Tibial artery (tissue), 4 donors: ENCODE data around the gene FBXL22.
A peak's percentile ranks its signal among the peaks of the same experiment; 100 is the strongest.

ENCODE experiments used
- DNase-seq, 2 donors: peaks; one replicate each; pipeline ENCODE4 v3.0.0-alpha.2; 2019
- H3K27ac ChIP-seq, 2 donors: fragments of 200-600 bp; sonication (generic) in 1 of 2; 1 replicate in 1 of 2; 2 replicates in 1 of 2; pipeline ENCODE4 v1.5.1; 2018 to 2019; ENCODE audit warnings: mild to moderate bottlenecking in 1 of 2
- H3K27me3 ChIP-seq, 2 donors: fragments of 200-600 bp; sonication (generic) in 1 of 2; one replicate each; pipeline versions ENCODE4 v1.5.1 to v1.6.0; 2016 to 2019
- H3K36me3 ChIP-seq, 3 donors: fragments of 200-600 bp; sonication (generic) in 2 of 3; one replicate each; pipeline ENCODE4 v1.5.1; 2016 to 2019; ENCODE audit warnings: mild to moderate bottlenecking in 2 of 3
- H3K4me1 ChIP-seq, 4 donors: fragments of 200-600 bp; sonication (generic) in 2 of 4; 1 replicate in 3 of 4; 2 replicates in 1 of 4; pipeline ENCODE4 v1.5.1; 2016 to 2019
- H3K4me3 ChIP-seq, 2 donors: fragments of 200-600 bp; sonication (generic) in 1 of 2; 1 replicate in 1 of 2; 2 replicates in 1 of 2; pipeline ENCODE4 v1.5.1; 2018 to 2019; ENCODE audit warnings: mild to moderate bottlenecking in 2 of 2
- H3K9me3 ChIP-seq, 3 donors: fragments of 200-600 bp; sonication (generic) in 1 of 3; one replicate each; pipeline ENCODE4 v1.5.1; 2016 to 2019
- CTCF ChIP-seq, 2 experiments: fragments of 200-600 bp in 1 of 2; fragments of 450-650 bp in 1 of 2; IDR thresholded peaks; one replicate each; pipeline ENCODE4 v1.5.1; 2017 to 2019; ENCODE audit warnings: antibody characterized with exemption in 2 of 2, mild to moderate bottlenecking in 1 of 2, moderate library complexity in 1 of 2
- intact Hi-C: fragments of 100-400 bp; cut with DNase I; formaldehyde crosslinking; loops from one replicate; pipeline ENCODE4 v1.15.0; 2023; ENCODE audit warnings: low total_unique reads

The FBXL22 gene

GRCh38 chr15:63601704-63602185, 4.6 kb downstream of the FBXL22 start:
- intact Hi-C loops: loop anchor here (2.0 to 10.0 kb wide), 3 partner anchors 113 to 463 kb away; no protein-coding TSS in a partner anchor
- no peak for DNase-seq
- H3K9me3 ChIP-seq: no peaks in the 10 kb centered on the region
- peak overlapping the region; percentile 85 to 89 for H3K27ac ChIP-seq
- H3K4me1 ChIP-seq: peaks cover 0 to 71% (median 34%) of the 10 kb centered on the region in 4 donors
- peaks cover 0 to 15% (median 0%) of the 10 kb centered on the region in 3 donors for H3K36me3 ChIP-seq
- TF ChIP-seq CTCF (IDR thresholded peaks at IDR 0.05): no peak
- no peaks in the 10 kb centered on the region for H3K27me3 ChIP-seq
- peak overlapping the region; percentile 66 to 79 for H3K4me3 ChIP-seq

GRCh38 chr15:63602595-63602994, 5.4 kb downstream of the FBXL22 start:
- no peaks in the 10 kb centered on the region for H3K9me3 ChIP-seq
- peak overlapping the region in 1 of 2 donors; percentile 4 for H3K27ac ChIP-seq
- no peak overlapping the region for H3K4me3 ChIP-seq
- DNase-seq: no peak
- no peak for TF ChIP-seq CTCF (IDR thresholded peaks at IDR 0.05)
- H3K36me3 ChIP-seq: peaks cover 0 to 23% (median 0%) of the 10 kb centered on the region in 3 donors
- intact Hi-C loops: loop anchor here (10.0 kb wide), 2 partner anchors 308 to 462 kb away; no protein-coding TSS in a partner anchor
- no peaks in the 10 kb centered on the region for H3K27me3 ChIP-seq
- H3K4me1 ChIP-seq: peaks cover 0 to 63% (median 25%) of the 10 kb centered on the region in 4 donors

- Histone ChIP-seq H3K9me3 (no peaks in the 10 kb centered on the region), H3K27me3 (no peaks in the 10 kb centered on the region), H3K27ac (no peak overlapping the region), H3K4me3 (no peak overlapping the region), H3K4me1 (peaks cover 0 to 54% (median 18%) of the 10 kb centered on the region in 4 donors), H3K36me3 (peaks cover 6 to 33% (median 7%) of the 10 kb centered on the region in 3 donors)
- no peak for DNase-seq
- no peak for TF ChIP-seq CTCF (IDR thresholded peaks at IDR 0.05)
- intact Hi-C loops: loop anchor here (10.0 kb wide), 2 partner anchors 309 to 461 kb away; no protein-coding TSS in a partner anchor
These were observed 6.3 kb downstream of the FBXL22 start for GRCh38 chr15:63603516-63603915.

GRCh38 chr15:63604281-63604680, 7.1 kb downstream of the FBXL22 start:
- intact Hi-C loops: loop anchor here (10.0 kb wide), 2 partner anchors 309 to 461 kb away; no protein-coding TSS in a partner anchor
- Histone ChIP-seq H3K27ac (no peak overlapping the region), H3K4me3 (no peak overlapping the region), H3K36me3 (peaks cover 6 to 40% (median 15%) of the 10 kb centered on the region in 3 donors), H3K4me1 (peaks cover 0 to 46% (median 13%) of the 10 kb centered on the region in 4 donors), H3K9me3 (no peaks in the 10 kb centered on the region), H3K27me3 (no peaks in the 10 kb centered on the region)
- no peak for TF ChIP-seq CTCF (IDR thresholded peaks at IDR 0.05)
- DNase-seq: no peak

- Histone ChIP-seq H3K4me1 (peaks cover 0 to 42% (median 12%) of the 10 kb centered on the region in 4 donors), H3K4me3 (no peak overlapping the region), H3K36me3 (peaks cover 6 to 44% (median 17%) of the 10 kb centered on the region in 3 donors), H3K27me3 (no peaks in the 10 kb centered on the region), H3K27ac (peak overlapping the region in 1 of 2 donors; percentile 7), H3K9me3 (no peaks in the 10 kb centered on the region)
- intact Hi-C loops: loop anchor here (10.0 kb wide), 2 partner anchors 310 to 460 kb away; no protein-coding TSS in a partner anchor
- no peak for TF ChIP-seq CTCF (IDR thresholded peaks at IDR 0.05)
- no peak for DNase-seq
These were observed 7.8 kb downstream of the FBXL22 start for GRCh38 chr15:63605036-63605435.
